H1 (cell line): ENCODE results near the gene TM9SF1. TPM values are rescaled to one million over a fixed set of nuclear protein-coding genes. Genes with fewer than 3 reads are reported as not detected.

Source experiments
- CTCF ChIA-PET: fragments of 300-600 bp; sonication (Branson Sonifier 250); formaldehyde crosslinking; loops from one replicate; lab custom pipeline; 2021; ENCODE audit not compliant: partially characterized antibody; lab: Charles Lee
- POLR2A ChIA-PET: fragments of 300-600 bp; sonication (Branson Sonifier 250); formaldehyde crosslinking; loops from one replicate; lab custom pipeline; 2021; ENCODE audit warnings: inconsistent platforms; ENCODE audit not compliant: partially characterized antibody; lab: Charles Lee
- DNase-seq, 2 experiments: peaks; one replicate each; pipeline versions ENCODE4 v3.0.0 to v3.0.0-alpha.2; 2010 to 2022; ENCODE audit warnings: low spot score in 2 of 2, low read depth in 1 of 2, mixed read lengths in 1 of 2
- FAIRE-seq: peaks from 2 replicates; lab custom pipeline; 2011; peaks lifted over from hg19 to GRCh38; lab: Jason Lieb, UNC
- H2AFZ ChIP-seq: 2 replicates; pipeline ENCODE4 v1.8.1; 2012; ENCODE audit warnings: low read length, inconsistent platforms
- H2AK5ac ChIP-seq: 2 replicates; pipeline ENCODE4 v1.6.1; 2013; ENCODE audit warnings: low read depth, low read length
- H2BK120ac ChIP-seq: replicated peaks from 2 replicates; pipeline ENCODE3; 2013; ENCODE audit warnings: low read depth, low read length, inconsistent platforms
- H2BK12ac ChIP-seq: 2 replicates; pipeline ENCODE4 v1.6.1; 2013; ENCODE audit warnings: low read depth, low read length
- H2BK15ac ChIP-seq: 2 replicates; pipeline ENCODE4 v1.6.1; 2013; ENCODE audit warnings: low read length
- H2BK20ac ChIP-seq: 2 replicates; pipeline ENCODE4 v1.6.1; 2013; ENCODE audit warnings: low read length
- H2BK5ac ChIP-seq: 2 replicates; pipeline ENCODE4 v1.6.1; 2013; ENCODE audit warnings: low read depth, low read length
- H3K14ac ChIP-seq: 2 replicates; pipeline ENCODE4 v1.6.1; 2013; ENCODE audit warnings: inconsistent platforms; ENCODE audit not compliant: insufficient read length
- H3K18ac ChIP-seq: 2 replicates; pipeline ENCODE4 v1.6.1; 2013; ENCODE audit warnings: low read length; ENCODE audit errors: extremely low read depth
- H3K23ac ChIP-seq: 2 replicates; pipeline ENCODE4 v1.6.1; 2013; ENCODE audit warnings: inconsistent platforms; ENCODE audit not compliant: insufficient read length
- H3K23me2 ChIP-seq: 2 replicates; pipeline ENCODE4 v1.6.1; 2013; ENCODE audit warnings: low read depth, low read length
- H3K27ac ChIP-seq: 2 replicates; pipeline ENCODE4 v1.6.1; 2011; ENCODE audit warnings: low read depth, low read length, inconsistent platforms
- H3K27me3 ChIP-seq, 4 experiments: replicated peaks in 1 of 4; 1 replicate in 1 of 4; 2 replicates in 3 of 4; pipeline versions ENCODE4 v1.6.1 to v1.8.1; 2011 to 2013; ENCODE audit warnings: low read length in 3 of 4, mild to moderate bottlenecking in 3 of 4, inconsistent platforms in 2 of 4, mixed read lengths in 2 of 4, moderate library complexity in 1 of 4; ENCODE audit not compliant: control insufficient read depth in 3 of 4, insufficient read depth in 3 of 4; ENCODE audit errors: extremely low read depth in 1 of 4
- H3K36me3 ChIP-seq, 4 experiments: 2 replicates each; pipeline versions ENCODE4 v1.6.1 to v1.8.1; 2011 to 2013; ENCODE audit warnings: mild to moderate bottlenecking in 4 of 4, low read length in 3 of 4, moderate library complexity in 2 of 4, control low read depth in 1 of 4, inconsistent platforms in 1 of 4; ENCODE audit not compliant: insufficient read depth in 4 of 4, control insufficient read depth in 2 of 4
- H3K4ac ChIP-seq: replicated peaks from 2 replicates; pipeline ENCODE3; 2013; ENCODE audit warnings: low read length, low read depth, mixed read lengths, inconsistent platforms; ENCODE audit not compliant: insufficient read length
- H3K4me1 ChIP-seq, 4 experiments: replicated peaks in 1 of 4; 1 replicate in 1 of 4; 2 replicates in 3 of 4; pipeline versions ENCODE4 v1.6.1 to v1.8.1; 2011 to 2013; ENCODE audit warnings: low read length in 3 of 4, inconsistent platforms in 2 of 4, mixed read lengths in 1 of 4; ENCODE audit not compliant: insufficient read depth in 4 of 4, control insufficient read depth in 3 of 4
- H3K4me2 ChIP-seq, 2 experiments: 2 replicates each; pipeline versions ENCODE4 v1.6.1 to v1.8.1; 2011 to 2013; ENCODE audit warnings: low read depth in 2 of 2, low read length in 2 of 2, control low read depth in 1 of 2, inconsistent platforms in 1 of 2, mild to moderate bottlenecking in 1 of 2; ENCODE audit not compliant: insufficient read depth in 1 of 2
- H3K4me3 ChIP-seq, 4 experiments: fragments of 200-600, 300-600 bp in 1 of 4; sonication (generic), shearing (Covaris generic), sonication (Bioruptor Twin) in 1 of 4; 2 replicates each; pipeline versions ENCODE4 v1.5.1 to v1.8.1; 2011 to 2016; ENCODE audit warnings: low read length in 4 of 4, low read depth in 3 of 4, control low read depth in 2 of 4, inconsistent platforms in 2 of 4, mild to moderate bottlenecking in 2 of 4, mixed read lengths in 1 of 4, moderate library complexity in 1 of 4; ENCODE audit not compliant: insufficient read depth in 2 of 4; ENCODE audit errors: extremely low read depth in 1 of 4
- H3K56ac ChIP-seq: replicated peaks from 2 replicates; pipeline ENCODE3; 2013; ENCODE audit warnings: low read depth, mild to moderate bottlenecking, mixed read lengths, low read length, inconsistent platforms; ENCODE audit not compliant: insufficient read length
- H3K79me1 ChIP-seq: 2 replicates; pipeline ENCODE4 v1.6.1; 2013; ENCODE audit warnings: low read depth, low read length, control low read depth
- H3K79me2 ChIP-seq, 2 experiments: 2 replicates each; pipeline versions ENCODE4 v1.6.1 to v1.8.1; 2012 to 2013; ENCODE audit warnings: low read length in 2 of 2, mild to moderate bottlenecking in 2 of 2, inconsistent platforms in 1 of 2; ENCODE audit not compliant: insufficient read depth in 2 of 2, control insufficient read depth in 1 of 2
- H3K9ac ChIP-seq, 4 experiments: replicated peaks in 1 of 4; 1 replicate in 1 of 4; 2 replicates in 3 of 4; pipeline versions ENCODE4 v1.6.1 to v1.8.1; 2011 to 2013; ENCODE audit warnings: low read depth in 3 of 4, low read length in 3 of 4, control low read depth in 2 of 4, mild to moderate bottlenecking in 2 of 4, moderate library complexity in 2 of 4, inconsistent platforms in 1 of 4; ENCODE audit errors: extremely low read depth in 1 of 4
- H3K9me3 ChIP-seq, 2 experiments: 2 replicates each; pipeline versions ENCODE4 v1.6.1 to v1.8.1; 2012 to 2013; ENCODE audit warnings: mild to moderate bottlenecking in 2 of 2, moderate library complexity in 2 of 2, control low read depth in 1 of 2, inconsistent platforms in 1 of 2, low read depth in 1 of 2, low read length in 1 of 2, mixed read lengths in 1 of 2; ENCODE audit not compliant: insufficient read depth in 2 of 2
- H4K20me1 ChIP-seq, 2 experiments: replicated peaks in 1 of 2; 2 replicates each; pipeline versions ENCODE3 to v1.8.1; 2011 to 2013; ENCODE audit warnings: inconsistent platforms in 2 of 2, low read length in 2 of 2, mild to moderate bottlenecking in 1 of 2; ENCODE audit not compliant: insufficient read depth in 2 of 2, control insufficient read depth in 1 of 2
- H4K5ac ChIP-seq: 2 replicates; pipeline ENCODE4 v1.6.1; 2013; ENCODE audit warnings: low read length, low read depth, mixed read lengths, inconsistent platforms; ENCODE audit not compliant: insufficient read length
- H4K8ac ChIP-seq: 2 replicates; pipeline ENCODE4 v1.8.0; 2013; ENCODE audit warnings: mild to moderate bottlenecking, moderate library complexity, low read length, inconsistent platforms; ENCODE audit not compliant: insufficient read depth; ENCODE audit errors: extremely low read depth
- H4K91ac ChIP-seq: replicated peaks from 2 replicates; pipeline ENCODE3; 2013; ENCODE audit warnings: low read length, mixed read lengths, inconsistent platforms; ENCODE audit not compliant: insufficient read length
- EZH2 ChIP-seq: fragments of 200-600 bp; sonication (generic); IDR thresholded peaks from 2 replicates; pipeline ENCODE4 v1.7.1; 2012; ENCODE audit warnings: low read depth, mild to moderate bottlenecking, moderate library complexity, low read length, inconsistent platforms; ENCODE audit not compliant: severe bottlenecking
- JUN ChIP-seq: IDR thresholded peaks from 2 replicates; pipeline ENCODE4 v1.6.1; 2011; ENCODE audit warnings: low read depth, mild to moderate bottlenecking, improper control_type of control experiment, low read length
- SRF ChIP-seq: IDR thresholded peaks from 2 replicates; pipeline ENCODE4 v1.6.1; 2011; ENCODE audit warnings: mild to moderate bottlenecking, low read depth, low read length, moderate library complexity
- WGBS, 2 experiments: shearing (Covaris generic) in 1 of 2; methylation state at CpG; one replicate each; pipeline versions ENCODE4 v1.1.6 to v1.1.7; 2013 to 2015; ENCODE audit warnings: low lambda C conversion rate in 2 of 2, mixed read lengths in 2 of 2, inconsistent platforms in 1 of 2, low coverage in 1 of 2, missing lambda C conversion rate in 1 of 2; ENCODE audit not compliant: insufficient replicate concordance in 2 of 2, insufficient coverage in 1 of 2, insufficient read length in 1 of 2; ENCODE audit errors: extremely low coverage in 1 of 2, missing lambda C conversion rate in 1 of 2; 5-methylcytosine and 5-hydroxymethylcytosine counted together
- polyA plus RNA-seq, 7 experiments: library from polyadenylated mRNA; depleted of rRNA in 3 of 7; stranded (reverse) in 5 of 7; unstranded in 2 of 7; fragments of >200 nt in 5 of 7; fragments of 200-250 nt in 2 of 7; gene quantifications; 1 replicate in 5 of 7; 2 replicates in 1 of 7; 4 replicates in 1 of 7; pipeline versions ENCODE4 v1.2.1 to v1.2.3, GENCODE V29; 2011 to 2013; ENCODE audit warnings: missing spikeins in 2 of 7, mixed read lengths in 2 of 7
- total RNA-seq: library from RNA; stranded (reverse); fragmentation: NEBNext Ultra II Directional; extraction: Animal tissue kit (Norgen Biotek cat#: 25700); gene quantifications from 2 replicates; pipeline ENCODE4 v1.2.1, GENCODE V29; 2021

The TM9SF1 gene
- total and polyA plus RNA-seq, 2 of the 8 experiments (the other 6 are each of a cell fraction or from before 2014, with no cell fraction given) = 22.2 to 29.2 TPM

DNA sequence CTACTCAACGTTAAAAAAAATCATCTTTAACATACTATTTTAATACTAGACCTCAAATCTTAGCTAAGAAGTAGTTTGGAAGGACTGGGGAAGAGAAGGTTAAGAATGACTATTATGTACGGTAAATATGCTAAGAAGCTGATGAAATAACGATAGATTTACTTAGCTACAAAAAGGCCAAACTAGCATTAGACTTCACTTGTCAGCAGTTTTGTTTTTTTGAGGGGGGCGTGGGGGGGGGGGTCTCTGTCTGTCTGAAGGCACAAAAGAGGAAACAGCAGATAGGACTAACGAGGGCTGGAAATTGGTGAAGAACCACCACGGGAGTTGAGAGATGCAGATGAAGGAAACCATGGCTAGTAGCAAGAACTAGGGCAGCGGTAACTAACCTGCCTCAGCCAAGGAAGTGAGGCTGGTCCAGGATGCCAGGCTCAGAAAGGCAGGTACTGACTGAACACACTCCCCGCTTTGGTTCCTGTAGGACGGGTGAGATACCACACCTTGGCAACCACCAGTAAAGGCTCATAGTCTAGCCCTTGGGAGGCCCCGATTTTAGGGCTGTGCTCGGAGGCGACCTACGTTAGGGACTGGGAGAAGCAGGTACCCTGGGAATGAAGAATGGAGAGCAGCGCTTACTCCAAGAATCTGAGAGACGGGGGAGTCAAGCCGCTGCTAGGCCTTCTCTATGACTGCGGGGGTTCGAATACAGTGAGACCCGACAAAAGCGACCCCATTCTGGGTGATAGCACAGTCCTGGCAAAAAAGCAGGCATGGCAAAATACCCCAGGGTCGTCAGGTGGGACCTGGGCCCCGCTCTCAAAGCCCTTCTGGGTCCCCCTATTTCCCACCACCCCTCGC lies 36.3 kb upstream of the TM9SF1 start:
- H3K18ac ChIP-seq = peak overlapping the region; percentile 64; the same call in 1 of the 2 replicates
- WGBS, 2 experiments = 20% methylated on average over 23 of the region's 23 CpGs; no CpG with 5 or more reads in 1 of the 2 experiments
- peak overlapping the region; percentile 95; the same call in 1 of the 2 replicates for H2AFZ ChIP-seq
- TF ChIP-seq EZH2 (no peak), JUN (no peak), SRF (no peak)

More for the DNA sequence above, 36.3 kb upstream of the TM9SF1 start:
- CTCF ChIA-PET = interaction anchor here (0.7 to 1.9 kb wide), 7 partner anchors 10 to 122 kb away, joined by 3 to 6 read pairs (median 4); partner anchors contain the start of gene MDP1
- H3K4me1 ChIP-seq = peaks cover 2 to 14% (median 4%) of the 10 kb centered on the region in 4 experiments; a peak in 5 of 7 replicates
- H2BK120ac ChIP-seq = no peak overlapping the region
- H2BK15ac ChIP-seq = peak overlapping the region; percentile 66; the same call in 1 of the 2 replicates
- no peaks in the 10 kb centered on the region; a peak in 1 of 7 replicates for H3K27me3 ChIP-seq
- peak overlapping the region; percentile 86 to 92 for H3K4me2 ChIP-seq
- no peak overlapping the region for H4K5ac ChIP-seq
- no peak overlapping the region for H3K14ac ChIP-seq
- peak overlapping the region; percentile 81 to 97 (median 88) for H3K4me3 ChIP-seq
- H3K27ac ChIP-seq = peak overlapping the region; percentile 94
- peaks cover 0 to 22% (median 10%) of the 10 kb centered on the region in 4 experiments; a peak in 4 of 8 replicates for H3K36me3 ChIP-seq
- H3K9ac ChIP-seq = peak overlapping the region; percentile 76 to 86 (median 80)
- no peaks in the 10 kb centered on the region for H3K9me3 ChIP-seq
- H3K79me1 ChIP-seq = no peaks in the 10 kb centered on the region; the same call in 1 of the 2 replicates
- POLR2A ChIA-PET = interaction anchor here (0.6 to 2.2 kb wide), 10 partner anchors 8 to 452 kb away, joined by 3 to 6 read pairs (median 4); partner anchors contain the start of genes CHMP4A, MDP1 and TM9SF1
- H4K20me1 ChIP-seq = peaks cover 0 to 5% of the 10 kb centered on the region in 2 experiments
- no peak overlapping the region for H2BK20ac ChIP-seq
- no peak overlapping the region for H3K23ac ChIP-seq
- peak overlapping the region; percentile 96; the same call in 1 of the 2 replicates for H2BK5ac ChIP-seq
- DNase-seq = peak in 1 of 2 experiments; percentile 56
- H3K4ac ChIP-seq = no peak overlapping the region
- H3K23me2 ChIP-seq = peaks cover 11% of the 10 kb centered on the region
- FAIRE-seq = no peak
- H3K79me2 ChIP-seq = peaks cover 3 to 55% of the 10 kb centered on the region in 2 experiments; a peak in 2 of 4 replicates
- peak overlapping the region; percentile 41 for H4K91ac ChIP-seq
- H2BK12ac ChIP-seq = 0 out of 2 replicates have a peak overlapping the region, but pooled peaks have one; percentile 12
- peak overlapping the region; percentile 96 for H2AK5ac ChIP-seq
- peak overlapping the region; percentile 93 for H4K8ac ChIP-seq
- peak overlapping the region; percentile 37 for H3K56ac ChIP-seq
